GM13977 (cell line): Measurements from ENCODE around the gene TEX19.

Source experiments
- DNase-seq: peaks from one replicate; pipeline ENCODE4 v3.0.0; 2012; ENCODE audit warnings: low spot score
- in situ Hi-C: fragments of 300-500 bp; cut with MboI; formaldehyde crosslinking; loops from one replicate; pipeline ENCODE4 v1.12.0; 2022; ENCODE audit warnings: low sequenced_read_pairs, low pct_unique_long_range_greater_than_20kb, mixed read lengths, inconsistent platforms; ENCODE audit not compliant: unreplicated experiment
- TF ChIP-seq, protein P1 (sequence below): IDR thresholded peaks from 2 replicates; pipeline ENCODE4 v1.5.1; 2012; ENCODE audit warnings: mild to moderate bottlenecking, control low read depth; ENCODE audit not compliant: insufficient read depth; ENCODE audit errors: extremely low read depth, missing control alignments

Gene TEX19

GRCh38 chr17:82385559-82386254, 26.7 kb downstream of the TEX19 start:
- DNase-seq: no peak
- in situ Hi-C loops: no loop called here
- TF ChIP-seq, protein P1, sequence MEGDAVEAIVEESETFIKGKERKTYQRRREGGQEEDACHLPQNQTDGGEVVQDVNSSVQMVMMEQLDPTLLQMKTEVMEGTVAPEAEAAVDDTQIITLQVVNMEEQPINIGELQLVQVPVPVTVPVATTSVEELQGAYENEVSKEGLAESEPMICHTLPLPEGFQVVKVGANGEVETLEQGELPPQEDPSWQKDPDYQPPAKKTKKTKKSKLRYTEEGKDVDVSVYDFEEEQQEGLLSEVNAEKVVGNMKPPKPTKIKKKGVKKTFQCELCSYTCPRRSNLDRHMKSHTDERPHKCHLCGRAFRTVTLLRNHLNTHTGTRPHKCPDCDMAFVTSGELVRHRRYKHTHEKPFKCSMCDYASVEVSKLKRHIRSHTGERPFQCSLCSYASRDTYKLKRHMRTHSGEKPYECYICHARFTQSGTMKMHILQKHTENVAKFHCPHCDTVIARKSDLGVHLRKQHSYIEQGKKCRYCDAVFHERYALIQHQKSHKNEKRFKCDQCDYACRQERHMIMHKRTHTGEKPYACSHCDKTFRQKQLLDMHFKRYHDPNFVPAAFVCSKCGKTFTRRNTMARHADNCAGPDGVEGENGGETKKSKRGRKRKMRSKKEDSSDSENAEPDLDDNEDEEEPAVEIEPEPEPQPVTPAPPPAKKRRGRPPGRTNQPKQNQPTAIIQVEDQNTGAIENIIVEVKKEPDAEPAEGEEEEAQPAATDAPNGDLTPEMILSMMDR: no peak

DNA sequence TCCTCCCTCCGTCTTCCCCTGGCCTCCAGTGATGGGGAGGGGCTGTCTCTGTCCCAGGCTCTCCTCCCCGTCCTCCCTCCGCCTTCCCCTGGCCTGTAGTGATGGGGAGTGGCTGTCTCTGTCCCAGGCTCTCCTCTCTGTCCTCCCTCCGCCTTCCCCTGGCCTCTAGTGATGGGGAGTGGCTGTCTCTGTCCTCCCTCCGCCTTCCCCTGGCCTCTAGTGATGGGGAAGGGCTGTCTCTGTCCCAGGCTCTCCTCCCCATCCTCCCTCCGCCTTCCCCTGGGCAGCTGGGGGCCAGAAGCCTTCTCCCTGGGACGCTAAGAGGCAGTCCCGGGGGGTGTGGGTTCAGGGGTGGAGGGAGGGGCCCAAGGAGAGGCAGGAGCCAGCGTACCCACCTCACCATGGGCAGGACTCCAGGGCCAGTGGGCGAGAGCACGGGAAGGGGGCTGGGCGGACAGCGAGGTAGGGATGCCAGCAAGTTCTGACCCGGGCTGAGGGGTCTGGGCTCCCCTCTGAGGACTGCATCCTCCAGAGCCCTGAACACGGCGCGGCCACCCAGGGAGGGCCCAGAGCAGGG, 27.3 kb downstream of the TEX19 start:
- TF ChIP-seq, protein P1: no peak
- in situ Hi-C loops: no loop called here
- no peak for DNase-seq

DNA sequence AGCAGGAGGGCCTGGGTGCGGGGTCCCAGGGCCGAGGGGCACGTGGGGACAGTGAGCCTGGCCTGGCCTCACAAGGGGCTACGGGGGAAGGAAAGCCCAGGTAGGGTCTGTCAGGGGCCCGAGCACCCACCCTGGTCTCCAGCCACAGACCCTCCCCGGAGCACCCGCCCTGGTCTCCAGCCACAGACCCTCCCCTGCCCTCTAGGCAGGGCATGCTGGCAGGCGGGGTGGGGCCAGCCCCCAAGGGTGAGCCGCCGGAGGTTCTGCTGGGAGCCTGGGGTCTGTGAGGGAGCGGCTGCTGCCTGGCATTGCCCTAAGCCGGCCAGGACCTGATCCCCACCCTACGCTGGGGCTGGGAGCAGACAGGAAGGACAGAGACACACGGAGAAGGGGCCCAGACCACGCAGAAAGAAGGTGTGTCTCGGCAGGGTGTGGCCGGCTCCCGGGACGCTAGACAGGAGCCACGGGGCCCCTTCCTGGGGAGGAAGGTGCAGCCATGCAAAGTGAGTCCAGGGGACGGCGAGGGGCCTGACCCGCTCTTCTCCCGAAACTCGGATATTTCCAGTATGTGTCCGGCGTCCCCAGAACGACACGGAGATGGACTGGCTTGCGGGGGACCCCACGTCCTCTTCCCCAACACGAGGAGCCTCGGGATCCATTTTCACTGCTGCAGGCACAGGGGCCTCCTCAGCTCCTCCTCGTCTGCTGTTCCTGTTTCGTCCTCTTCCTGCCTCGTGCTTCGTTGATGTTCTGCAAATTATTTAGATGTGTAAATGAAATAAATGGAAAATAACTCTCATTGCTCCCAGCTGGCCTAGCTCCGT, 28.0 kb downstream of the TEX19 start:
- no peak for DNase-seq
- TF ChIP-seq, protein P1: no peak
- in situ Hi-C loops: no loop called here

- no peak for DNase-seq
- in situ Hi-C loops: no loop called here
- TF ChIP-seq, protein P1: no peak
Observed at GRCh38 chr17:82387705-82388106, 28.7 kb downstream of the TEX19 start.

GRCh38 chr17:82388223-82388921, 29.3 kb downstream of the TEX19 start:
- TF ChIP-seq, protein P1: no peak
- DNase-seq: no peak
- in situ Hi-C loops: no loop called here

GRCh38 chr17:82388922-82389283, 29.9 kb downstream of the TEX19 start:
- TF ChIP-seq, protein P1: no peak
- DNase-seq: no peak
- in situ Hi-C loops: no loop called here
